Stimulated activated CD8-positive, alpha-beta memory T cell treated with anti-CD3 and anti-CD28 coated beads, Interleukin-2, amount 100 ng/mL, for 48 hours (primary cell): Measurements from ENCODE around the gene ACER3.

ENCODE experiments used
- DNase-seq, 2 donors: peaks; one replicate each; pipeline ENCODE4 v3.0.0-alpha.2; 2020; ENCODE audit warnings: low read depth in 2 of 2

Gene ACER3

GRCh38 chr11:77074205-77074604, 213.5 kb downstream of the ACER3 start:
- no peak for DNase-seq

- DNase-seq, result no peak
Observed at GRCh38 chr11:77074626-77075221, 214.0 kb downstream of the ACER3 start.

GRCh38 chr11:77075425-77075905, 214.7 kb downstream of the ACER3 start:
- DNase-seq, result no peak
